NB4 (cell line): ENCODE results near the gene RAB14.
"Not testable (repeated sequence)": the region's sequence is repeated elsewhere in the genome, so short reads cannot be mapped to it uniquely, and the experiment has no call there.

ENCODE experiments used
- DNase-seq: peaks from one replicate; pipeline ENCODE4 v3.0.0; 2010; ENCODE audit warnings: low read depth
- H3K4me3 ChIP-seq: one replicate; pipeline ENCODE4 v1.5.1; 2011; ENCODE audit warnings: mild to moderate bottlenecking, low read depth, low read length, moderate library complexity
- MYC ChIP-seq: IDR thresholded peaks from 2 replicates; pipeline ENCODE4 v1.6.1; 2011; ENCODE audit warnings: low read depth, low read length
- POLR2A ChIP-seq: IDR thresholded peaks from 2 replicates; pipeline ENCODE4 v1.6.1; 2011; ENCODE audit warnings: mild to moderate bottlenecking; ENCODE audit not compliant: insufficient read length; ENCODE audit errors: extremely low read depth
- TF ChIP-seq, protein P1 (sequence below): IDR thresholded peaks from one replicate; pipeline ENCODE4 v1.5.1; 2012; ENCODE audit warnings: low read depth, low read length
- TF ChIP-seq, protein P2 (sequence below): IDR thresholded peaks from 2 replicates; pipeline ENCODE4 v1.6.1; 2011; ENCODE audit warnings: low read depth, low read length

Gene RAB14

DNA sequence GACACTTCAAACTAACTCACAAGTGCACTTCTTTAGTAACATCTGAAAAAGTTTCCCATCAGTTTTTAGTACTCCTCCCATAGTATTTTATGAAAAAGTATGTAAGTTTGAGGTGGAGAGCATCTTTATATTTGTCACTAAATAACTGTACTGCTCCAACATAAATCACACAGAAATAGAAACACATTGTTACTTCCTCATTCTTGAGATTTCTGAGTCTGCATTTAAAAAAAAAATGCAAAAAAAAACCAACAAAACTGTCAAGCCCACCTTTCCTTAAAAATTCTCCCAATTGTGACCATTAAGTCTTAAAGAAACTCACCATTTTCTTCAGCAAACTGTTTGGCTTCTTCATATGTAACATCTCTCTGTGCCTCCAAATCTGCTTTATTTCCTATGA, 18.7 kb downstream of the RAB14 start:
- H3K4me3 ChIP-seq = no peak overlapping the region
- DNase-seq = no peak
- TF ChIP-seq MYC = no peak
- TF ChIP-seq POLR2A = no peak
- TF ChIP-seq, protein P1, sequence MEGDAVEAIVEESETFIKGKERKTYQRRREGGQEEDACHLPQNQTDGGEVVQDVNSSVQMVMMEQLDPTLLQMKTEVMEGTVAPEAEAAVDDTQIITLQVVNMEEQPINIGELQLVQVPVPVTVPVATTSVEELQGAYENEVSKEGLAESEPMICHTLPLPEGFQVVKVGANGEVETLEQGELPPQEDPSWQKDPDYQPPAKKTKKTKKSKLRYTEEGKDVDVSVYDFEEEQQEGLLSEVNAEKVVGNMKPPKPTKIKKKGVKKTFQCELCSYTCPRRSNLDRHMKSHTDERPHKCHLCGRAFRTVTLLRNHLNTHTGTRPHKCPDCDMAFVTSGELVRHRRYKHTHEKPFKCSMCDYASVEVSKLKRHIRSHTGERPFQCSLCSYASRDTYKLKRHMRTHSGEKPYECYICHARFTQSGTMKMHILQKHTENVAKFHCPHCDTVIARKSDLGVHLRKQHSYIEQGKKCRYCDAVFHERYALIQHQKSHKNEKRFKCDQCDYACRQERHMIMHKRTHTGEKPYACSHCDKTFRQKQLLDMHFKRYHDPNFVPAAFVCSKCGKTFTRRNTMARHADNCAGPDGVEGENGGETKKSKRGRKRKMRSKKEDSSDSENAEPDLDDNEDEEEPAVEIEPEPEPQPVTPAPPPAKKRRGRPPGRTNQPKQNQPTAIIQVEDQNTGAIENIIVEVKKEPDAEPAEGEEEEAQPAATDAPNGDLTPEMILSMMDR = no peak
- TF ChIP-seq, protein P2, sequence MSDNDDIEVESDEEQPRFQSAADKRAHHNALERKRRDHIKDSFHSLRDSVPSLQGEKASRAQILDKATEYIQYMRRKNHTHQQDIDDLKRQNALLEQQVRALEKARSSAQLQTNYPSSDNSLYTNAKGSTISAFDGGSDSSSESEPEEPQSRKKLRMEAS = no peak

DNA sequence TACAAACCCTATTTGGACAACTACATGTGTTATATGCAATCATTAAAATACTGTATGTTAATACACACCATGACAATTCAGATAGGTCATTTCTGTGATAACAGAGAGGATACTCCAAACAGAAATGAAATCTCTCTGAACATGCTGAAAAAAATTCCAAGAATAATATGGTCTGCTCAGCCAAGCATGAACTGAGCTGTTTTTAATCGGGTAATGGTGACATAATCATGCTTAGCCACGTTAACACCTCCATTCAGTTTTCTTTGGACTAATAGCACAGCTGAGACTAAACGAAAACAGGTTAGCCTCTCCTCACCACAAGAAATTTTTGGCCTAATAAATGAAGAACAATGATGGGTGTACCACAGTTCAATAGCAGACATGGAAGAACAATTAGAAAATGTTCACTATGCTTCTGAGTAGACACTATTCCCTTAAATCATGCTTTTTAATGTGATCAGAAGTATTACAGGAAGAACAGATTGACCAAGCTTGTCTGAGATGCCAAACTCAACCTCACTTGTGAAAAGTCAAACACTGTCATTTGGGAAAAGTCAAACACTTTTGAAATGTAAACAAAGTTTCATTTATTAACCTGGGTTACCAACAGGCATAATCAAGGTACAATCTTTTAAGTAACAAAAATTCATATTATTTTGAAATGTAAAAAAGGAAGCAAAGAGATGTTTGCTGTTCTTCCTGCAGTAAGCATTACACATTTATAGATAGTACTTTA, 19.4 kb downstream of the RAB14 start:
- DNase-seq = no peak
- no peak for TF ChIP-seq MYC
- TF ChIP-seq, protein P1 = no peak
- TF ChIP-seq POLR2A = no peak
- TF ChIP-seq, protein P2 = no peak
- H3K4me3 ChIP-seq = no peak overlapping the region

DNA sequence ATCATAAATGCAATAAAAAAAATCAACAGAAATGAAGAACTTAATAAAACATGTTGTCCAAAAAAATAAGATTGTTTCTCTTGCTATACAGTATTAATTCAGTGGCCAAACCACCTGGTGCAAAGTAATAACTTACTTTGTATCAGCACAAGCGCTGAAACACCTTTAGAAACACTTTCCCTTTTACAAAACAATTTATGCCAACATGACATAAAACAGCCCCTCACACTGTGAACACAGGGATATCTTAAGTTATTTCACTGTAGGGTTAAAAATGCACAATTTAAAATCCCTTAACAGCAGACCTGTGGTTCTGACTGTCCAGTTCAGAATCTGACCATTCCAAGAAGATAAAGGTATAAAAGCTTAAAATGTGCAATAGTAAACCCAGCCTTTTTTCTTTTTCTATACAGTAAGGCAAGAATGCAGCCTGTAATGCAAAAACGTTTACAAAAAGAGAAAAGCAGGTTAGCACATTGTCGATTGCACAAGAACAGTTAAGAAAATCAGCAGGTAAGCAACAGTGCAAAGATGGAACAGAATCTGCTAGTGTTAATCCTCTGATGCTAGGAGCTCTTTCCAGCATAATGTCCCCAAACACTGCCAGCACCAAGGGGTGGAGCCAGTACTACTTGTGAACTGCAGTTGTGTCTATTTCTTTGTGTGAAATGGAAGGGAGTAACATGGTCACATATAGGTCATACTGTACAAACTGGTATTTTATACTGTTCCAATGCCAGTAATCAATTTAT, 21.6 kb downstream of the RAB14 start:
- TF ChIP-seq, protein P2 = no peak
- TF ChIP-seq, protein P1 = no peak
- TF ChIP-seq MYC (no peak), POLR2A (no peak)
- H3K4me3 ChIP-seq = no peak overlapping the region
- DNase-seq = no peak

DNA sequence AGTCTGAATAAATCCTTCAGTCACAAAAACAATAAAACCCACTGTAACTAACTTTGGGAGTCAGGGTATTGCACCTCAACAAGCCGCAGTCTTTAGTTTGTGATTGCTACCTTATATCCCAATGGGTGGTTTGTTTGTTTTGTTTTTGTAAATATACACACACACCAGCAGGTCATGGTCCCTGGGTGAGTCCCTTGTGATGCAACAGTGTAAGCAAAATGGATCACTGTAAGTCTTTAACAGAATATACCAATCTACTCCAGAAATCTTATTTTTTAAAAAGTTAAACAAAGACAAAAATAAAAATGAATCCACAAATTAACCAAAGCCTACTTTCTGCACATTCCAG, 22.3 kb downstream of the RAB14 start:
- DNase-seq, H3K4me3 ChIP-seq: not testable (repeated sequence)

DNA sequence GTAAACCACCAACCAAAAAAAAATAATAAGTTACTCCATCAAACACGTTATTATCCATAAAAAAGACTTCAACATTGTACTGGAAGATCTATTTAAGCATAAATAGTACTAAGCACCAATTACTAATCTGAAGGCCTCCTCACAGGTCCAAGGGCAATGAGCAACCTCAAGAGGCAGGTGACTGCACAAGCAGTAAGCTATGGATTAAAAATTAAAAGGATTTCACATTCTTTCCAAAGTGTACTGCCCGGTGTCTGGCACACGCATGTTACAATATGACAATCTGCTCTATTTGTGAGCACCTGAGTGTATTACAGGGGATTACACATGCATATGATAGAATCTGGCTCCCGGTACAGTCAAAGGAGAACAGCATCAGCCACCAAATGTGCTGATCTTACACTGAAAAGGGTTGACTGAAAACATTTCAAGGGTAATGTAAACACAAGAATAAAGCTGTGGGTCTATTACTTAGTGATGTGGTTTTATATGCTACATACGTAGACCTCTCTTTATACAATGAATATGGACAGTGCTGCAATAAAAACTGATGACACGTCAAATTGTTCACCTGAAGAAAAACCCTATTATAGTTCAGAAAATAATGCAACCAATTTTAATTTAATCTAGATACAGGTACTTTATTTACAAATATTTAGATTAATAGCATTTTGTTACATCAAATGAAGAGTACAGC, 22.8 kb downstream of the RAB14 start:
- no peak for DNase-seq
- no peak overlapping the region for H3K4me3 ChIP-seq
- TF ChIP-seq MYC (no peak), POLR2A (no peak)
- TF ChIP-seq, protein P2 = no peak
- TF ChIP-seq, protein P1 = no peak

DNA sequence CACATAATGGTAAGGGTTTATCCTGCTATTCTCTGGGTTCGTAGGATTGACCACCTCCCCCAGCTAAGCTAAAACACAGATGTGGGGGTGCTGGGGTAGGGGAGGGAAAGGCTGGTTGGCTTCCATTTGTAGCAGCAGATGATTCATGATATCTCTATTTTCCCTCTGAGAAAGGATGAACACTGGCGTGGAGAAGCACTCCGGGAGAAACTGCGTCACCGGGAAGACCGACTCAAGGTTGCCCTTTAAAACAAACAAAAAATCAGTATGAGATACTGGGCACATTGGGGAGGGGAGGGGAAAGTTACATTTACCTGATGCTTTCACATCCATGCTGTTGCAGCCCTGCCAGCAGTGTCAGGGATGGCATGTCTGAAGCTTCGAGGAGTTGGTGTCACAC, 28.2 kb downstream of the RAB14 start:
- H3K4me3 ChIP-seq = no peak overlapping the region
- TF ChIP-seq, protein P1 = no peak
- TF ChIP-seq POLR2A (no peak), MYC (no peak)
- TF ChIP-seq, protein P2 = no peak
- DNase-seq = no peak
